ENCODE measurements around the gene MFSD2A.
"Not testable (repeated sequence)": the region's sequence is repeated elsewhere in the genome, so short reads cannot be mapped to it uniquely, and the experiment has no call there.

MFSD2A gene
- long read RNA-seq, donor 1 = 0 reads
- long read RNA-seq, donor 2 = 0 reads
- long read RNA-seq, donor 3, partial matches to known transcripts = 0 of 1 reads
- long read RNA-seq, donor 3, other reads (novel, unspliced or antisense) = 0 of 1 reads
- long read RNA-seq, donor 4 = 0 reads
- long read RNA-seq, donor 5, partial matches to known transcripts = 0 of 1 reads
- long read RNA-seq, donor 5, other reads (novel, unspliced or antisense) = 0 of 1 reads
- long read RNA-seq, donor 6, partial matches to known transcripts = 0 of 1 reads
- long read RNA-seq, donor 6, other reads (novel, unspliced or antisense) = 0 of 1 reads
- long read RNA-seq, donor 7, partial matches to known transcripts = 0 of 1 reads
- long read RNA-seq, donor 7, other reads (novel, unspliced or antisense) = 0 of 1 reads
- long read RNA-seq, donor 8, partial matches to known transcripts = 0 of 1 reads
- long read RNA-seq, donor 8, other reads (novel, unspliced or antisense) = 0 of 1 reads

DNA sequence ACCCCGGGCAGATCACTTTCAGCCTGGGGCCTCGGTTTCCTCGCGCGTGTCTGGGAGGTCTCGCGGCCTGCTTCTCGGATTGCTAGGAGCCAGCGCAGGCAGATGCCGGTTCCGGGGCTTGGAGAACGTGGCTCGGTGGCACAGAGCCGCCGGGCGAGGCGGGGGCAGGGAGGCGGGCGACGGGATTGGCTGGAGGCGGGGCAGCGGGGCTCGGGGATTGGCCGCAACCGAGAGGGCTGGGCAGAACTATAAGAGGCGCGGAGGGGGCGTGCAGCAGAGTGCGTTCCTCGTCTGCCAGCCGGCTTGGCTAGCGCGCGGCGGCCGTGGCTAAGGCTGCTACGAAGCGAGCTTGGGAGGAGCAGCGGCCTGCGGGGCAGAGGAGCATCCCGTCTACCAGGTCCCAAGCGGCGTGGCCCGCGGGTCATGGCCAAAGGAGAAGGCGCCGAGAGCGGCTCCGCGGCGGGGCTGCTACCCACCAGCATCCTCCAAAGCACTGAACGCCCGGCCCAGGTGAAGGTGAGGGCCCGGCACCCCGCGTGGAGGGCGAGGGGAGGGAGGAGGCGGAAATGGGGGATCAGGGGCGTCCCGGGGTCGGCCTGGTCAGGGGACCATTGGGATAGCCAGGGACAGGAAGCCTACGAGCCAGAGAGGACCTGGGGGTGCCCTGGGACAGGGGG is at the start of gene MFSD2A:
TSS of gene MFSD2A (plus strand) at position 276 of the 677 bp plus-strand sequence. CDS start at position 424, 148 bp downstream.
- DNase-seq = peak; percentile 61

DNA sequence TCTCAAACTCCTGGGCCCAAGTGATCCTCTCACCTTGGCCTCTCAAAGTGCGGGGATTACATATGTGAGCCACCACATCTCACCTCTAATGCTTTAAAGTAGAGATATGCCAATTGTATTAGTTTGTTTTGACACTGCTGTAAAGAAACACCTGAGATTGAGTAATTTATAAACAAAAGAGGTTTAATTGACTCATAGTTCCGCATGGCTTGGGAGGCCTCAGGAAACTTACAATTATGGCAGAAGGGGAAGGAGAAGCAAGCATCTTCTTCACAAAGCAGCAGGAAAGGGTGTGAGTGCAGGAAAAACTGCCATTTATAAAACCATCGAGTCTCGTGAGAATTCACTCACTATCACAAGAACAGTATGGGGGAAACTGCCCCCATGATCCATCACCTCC is 49.8 kb upstream of the MFSD2A start:
- DNase-seq = no peak

DNA sequence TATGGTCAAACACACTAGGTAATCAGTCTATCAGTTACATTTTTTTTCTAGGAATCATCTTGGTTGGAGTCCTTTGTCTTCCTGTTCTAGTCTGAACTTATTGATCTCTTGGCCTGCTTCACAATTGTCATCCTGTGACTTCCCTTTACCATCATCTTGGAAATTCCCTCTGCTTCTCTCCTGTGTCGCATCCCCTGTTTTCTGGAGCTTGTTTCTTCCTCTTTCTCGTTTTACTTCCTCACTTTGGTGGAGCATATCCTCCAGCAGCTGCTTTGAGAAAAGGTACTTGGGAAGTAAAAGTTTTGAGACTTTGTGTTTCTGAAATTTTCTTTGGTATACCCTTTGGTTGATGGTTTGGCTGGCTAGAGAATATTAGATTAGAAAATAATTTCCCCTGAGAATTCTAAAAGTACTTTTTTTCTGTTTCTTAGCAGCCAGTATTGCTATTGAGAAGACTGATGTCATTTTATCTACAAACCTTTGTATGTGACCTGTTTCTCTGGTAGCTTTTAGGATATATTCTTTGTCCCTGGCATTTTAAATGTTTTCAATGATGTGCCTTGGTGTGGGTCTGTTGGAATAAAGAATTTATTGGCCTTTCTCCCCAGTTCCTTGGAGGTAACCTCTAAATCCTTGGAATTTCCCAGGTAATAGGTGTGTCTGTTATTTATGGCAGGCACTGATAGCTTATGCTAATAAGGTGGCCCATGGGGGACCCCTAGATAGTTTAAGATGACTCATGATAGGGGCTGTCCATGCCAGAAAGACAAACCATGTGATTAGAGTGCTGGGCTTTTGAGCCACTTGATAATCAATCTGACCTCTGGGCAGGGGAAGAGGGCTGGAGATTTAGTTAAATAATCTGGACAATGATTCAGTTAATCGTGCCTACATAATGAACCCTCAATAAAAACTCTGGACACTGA is 47.2 kb upstream of the MFSD2A start:
- DNase-seq = no peak

DNA sequence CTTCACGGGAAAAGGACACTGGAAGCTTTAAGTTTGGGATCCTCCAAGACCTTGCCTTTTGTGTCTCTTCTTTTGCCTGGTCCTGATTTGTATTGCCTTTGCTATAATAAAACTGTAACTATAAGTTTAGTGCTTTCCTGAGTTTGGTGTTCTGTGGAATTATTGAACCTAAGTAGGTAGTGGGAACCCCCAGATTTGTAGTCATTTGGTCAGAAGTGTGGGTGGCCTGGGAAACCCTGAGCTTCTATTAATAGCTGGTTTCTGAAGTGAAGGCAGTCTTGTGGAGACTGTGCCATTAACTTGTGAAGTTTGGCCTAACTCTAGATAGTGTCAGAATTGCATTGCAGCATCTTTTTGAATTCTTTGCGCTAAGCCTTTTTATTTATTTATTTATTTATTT is 46.4 kb upstream of the MFSD2A start:
- DNase-seq = no peak

DNA sequence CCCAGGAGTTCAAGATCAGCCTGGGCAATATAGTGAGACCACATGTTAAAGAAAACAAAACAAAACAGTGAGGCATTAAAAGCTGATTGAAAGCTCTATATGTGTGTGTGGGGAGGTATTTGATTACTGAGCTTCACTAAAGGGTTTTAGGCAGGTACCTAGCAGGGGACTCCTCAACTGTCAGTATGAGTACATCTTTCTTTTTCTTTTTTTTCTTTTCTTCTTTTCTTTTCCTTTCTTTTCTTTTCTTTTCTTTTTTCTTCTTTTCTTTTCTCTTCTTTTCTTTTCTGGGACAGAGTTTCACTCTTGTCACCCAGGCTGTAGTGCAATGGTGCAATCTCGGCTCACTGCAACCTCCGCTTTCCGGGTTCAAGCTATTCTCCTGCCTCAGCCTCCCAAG is 44.7 kb upstream of the MFSD2A start:
- DNase-seq = no peak

DNA sequence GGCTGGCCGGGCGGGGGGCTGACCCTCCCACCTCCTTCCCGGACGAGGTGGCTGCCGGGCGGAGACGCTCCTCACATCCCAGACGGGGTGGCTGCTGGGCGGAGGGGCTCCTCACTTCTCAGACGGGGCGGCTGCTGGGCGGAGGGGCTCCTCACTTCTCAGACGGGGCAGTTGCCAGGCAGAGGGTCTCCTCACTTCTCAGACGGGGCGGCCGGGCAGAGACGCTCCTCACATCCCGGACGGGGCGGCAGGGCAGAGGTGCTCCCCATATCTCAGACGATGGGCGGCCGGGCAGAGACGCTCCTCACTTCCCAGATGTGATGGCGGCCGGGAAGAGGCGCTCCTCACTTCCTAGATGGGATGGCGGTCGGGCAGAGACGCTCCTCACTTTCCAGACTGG is 41.8 kb upstream of the MFSD2A start:
- not testable (repeated sequence) for DNase-seq

DNA sequence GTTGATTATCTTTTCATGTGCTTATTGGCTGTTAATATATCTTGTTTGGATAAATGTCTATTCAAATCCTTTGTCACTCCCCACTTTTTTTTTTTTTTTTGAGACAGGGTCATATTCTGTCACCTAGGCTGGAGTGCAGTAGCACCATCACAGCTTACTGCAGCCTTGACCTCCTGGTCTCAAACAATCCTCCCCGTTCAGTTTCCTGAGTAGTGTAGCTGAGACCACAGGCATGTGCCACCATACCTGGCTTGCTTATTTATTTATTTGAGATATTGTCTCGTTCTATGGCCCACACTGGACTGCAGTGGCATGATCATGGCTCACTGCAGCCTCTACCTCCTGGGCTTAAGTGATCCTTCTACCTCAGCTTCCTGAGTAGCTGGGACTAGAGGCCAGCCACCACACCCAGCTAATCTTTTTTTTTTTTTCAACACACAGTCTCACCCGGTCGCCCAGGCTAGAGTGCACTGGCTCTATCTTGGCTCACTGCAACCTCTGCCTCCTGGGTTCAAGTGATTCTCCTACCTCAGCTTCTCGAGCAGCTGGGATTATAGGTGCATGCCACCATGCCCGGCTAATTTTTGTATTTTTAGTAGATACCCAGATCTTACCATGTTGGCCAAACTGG is 39.3 kb upstream of the MFSD2A start:
- no peak for DNase-seq

DNA sequence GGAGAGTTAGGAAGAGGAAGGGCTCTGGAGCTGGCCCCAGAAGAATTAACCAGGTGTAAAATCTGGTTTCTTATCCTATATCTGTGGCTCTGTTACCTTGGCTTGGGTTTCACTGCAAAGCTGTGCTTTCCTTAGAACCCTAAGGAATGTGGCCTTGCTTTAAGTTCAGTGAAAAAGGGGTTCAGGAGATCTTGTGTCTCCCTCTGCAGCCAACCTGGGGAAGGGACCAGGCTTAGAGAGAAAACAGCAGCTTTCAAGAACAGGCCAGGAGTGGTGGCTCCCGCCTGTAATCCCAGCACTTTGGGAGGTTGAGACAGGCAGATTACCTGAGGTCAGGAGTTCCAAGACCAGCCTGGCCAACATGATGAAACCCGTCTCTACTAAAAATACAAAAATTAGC is 37.1 kb upstream of the MFSD2A start:
- DNase-seq = no peak

DNA sequence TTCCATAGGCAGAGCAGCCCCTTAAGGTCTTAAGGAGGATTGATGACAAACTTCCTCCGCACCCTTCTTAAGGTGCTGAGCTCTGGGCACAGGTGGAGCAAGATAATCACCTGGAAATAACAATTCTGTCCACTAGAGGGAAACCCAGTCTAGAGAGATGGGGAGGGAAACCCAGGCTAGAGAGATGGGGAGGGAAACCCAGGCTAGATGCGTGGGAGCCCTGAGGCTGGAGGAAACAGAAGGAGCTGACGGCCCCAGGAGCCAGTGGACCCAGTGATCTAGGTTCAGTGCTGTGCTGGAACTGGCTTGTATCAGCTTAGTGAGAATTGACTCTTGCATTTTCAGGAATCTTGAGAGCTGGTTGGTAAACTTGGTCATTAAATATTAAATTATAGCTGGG is 35.4 kb upstream of the MFSD2A start:
- DNase-seq = peak; percentile 31

DNA sequence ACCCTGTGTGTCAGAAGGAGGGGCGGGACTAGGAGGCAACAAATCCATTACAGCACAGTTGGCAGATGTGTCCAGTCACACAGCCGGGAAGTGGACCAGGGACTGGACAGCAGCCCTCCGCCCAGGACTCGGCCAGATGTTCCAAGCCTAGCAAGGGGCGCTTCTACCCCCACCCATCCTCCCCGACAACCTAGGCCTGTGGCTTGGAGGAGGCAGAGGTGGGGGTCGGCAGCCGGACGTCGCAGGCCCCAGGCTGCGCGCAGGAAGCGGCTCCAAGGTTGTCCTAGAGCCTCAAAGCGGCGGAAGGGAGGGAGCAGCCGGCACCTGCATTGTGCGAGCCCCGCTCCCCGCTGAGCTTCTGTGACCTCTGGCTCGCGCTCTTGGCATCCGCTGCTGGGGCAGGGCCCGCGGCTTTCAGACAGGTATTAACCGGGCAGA is 32.7 kb upstream of the MFSD2A start:
- DNase-seq = peak; percentile 28

DNA sequence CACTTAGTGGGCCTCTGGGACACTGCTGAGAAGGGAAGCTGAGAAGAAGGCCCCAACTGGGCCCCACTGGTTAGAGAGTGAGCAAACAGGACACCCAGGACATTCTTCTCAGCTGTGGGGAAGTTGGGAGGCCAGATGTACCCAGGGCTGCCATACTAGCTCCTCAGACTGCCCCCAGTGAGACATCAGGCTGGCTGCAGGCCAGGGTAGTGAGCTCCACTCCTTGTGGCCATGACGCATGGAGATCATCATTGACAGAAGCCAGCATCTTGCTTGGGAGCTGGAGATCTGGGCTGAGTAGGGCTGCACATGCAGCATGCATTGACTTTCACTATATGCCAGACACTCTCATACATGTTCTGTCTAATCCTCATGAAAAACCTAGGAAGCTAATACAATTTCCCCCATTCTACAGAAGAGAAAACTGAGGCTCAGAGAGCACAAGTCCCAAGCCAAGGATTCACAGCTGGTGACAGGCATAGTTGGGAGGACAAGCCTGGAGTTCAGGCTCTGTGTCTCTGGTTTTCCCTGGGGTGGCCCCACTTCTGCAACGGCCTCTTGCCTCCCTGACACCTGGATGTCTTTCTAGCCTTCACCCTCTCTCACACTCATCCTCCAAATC is 29.1 kb upstream of the MFSD2A start:
- DNase-seq = peak; percentile 12

DNA sequence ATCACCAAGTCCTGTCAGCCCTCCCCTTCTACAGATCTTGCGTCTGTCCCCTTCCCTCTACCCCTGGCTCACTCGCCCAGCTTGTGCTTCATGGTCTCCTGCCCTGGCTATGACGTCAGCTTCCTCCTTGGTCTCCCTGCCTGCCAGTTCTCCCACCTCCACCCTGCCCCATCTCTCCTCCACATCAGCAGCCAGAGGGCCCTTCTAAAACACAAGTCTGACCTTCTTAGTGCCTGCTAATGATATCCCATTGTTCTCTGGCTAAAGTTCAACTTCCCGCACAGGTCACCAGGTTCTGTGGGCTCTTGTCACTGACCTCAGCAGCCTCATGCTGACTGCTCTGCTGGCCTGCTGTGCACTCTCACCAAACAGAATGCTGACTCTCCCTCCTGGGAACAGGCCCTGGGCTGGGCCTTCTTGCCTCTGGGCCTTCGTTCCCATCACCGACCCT is 28.6 kb upstream of the MFSD2A start:
- DNase-seq = peak; percentile 51

DNA sequence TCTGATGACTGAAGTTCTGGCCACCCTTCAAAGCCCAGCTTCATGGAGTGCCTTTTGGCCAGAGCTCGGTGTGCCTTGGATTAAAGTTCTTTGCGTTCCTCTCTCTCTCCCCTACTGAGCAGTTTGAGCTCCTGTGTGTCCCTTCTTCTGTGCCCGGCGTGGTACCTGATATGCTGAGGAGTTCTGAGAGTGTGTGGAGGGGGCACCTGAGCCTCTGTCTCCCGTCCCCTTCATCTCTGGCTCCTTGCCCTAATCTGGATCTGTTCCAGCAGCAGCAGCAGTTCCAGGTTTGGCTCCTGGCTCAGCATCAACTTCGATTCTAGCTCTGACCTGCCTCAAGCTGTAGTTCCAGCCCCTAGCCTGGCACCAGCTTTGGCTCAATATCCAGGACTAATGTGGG is 28.1 kb upstream of the MFSD2A start:
- no peak for DNase-seq

DNA sequence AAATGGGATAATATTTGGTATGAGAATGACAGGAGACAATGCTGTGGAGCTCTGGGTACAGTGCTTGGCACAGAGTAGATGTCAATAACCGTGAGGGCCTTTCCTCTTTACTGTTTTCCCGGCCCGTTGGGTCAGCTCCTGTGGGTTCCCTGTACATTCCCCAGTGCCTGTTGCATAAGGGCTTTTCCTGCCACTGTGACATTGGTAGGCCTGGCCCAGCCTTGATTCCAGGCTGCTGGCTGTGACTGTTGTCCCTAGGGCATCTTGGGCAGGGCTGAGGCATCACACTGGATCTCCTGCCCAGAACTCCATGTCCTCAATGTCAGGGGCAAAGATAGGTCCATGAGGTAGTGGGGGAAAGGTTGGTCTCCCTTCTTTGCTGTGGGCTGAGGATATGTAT is 27.4 kb upstream of the MFSD2A start:
- no peak for DNase-seq

DNA sequence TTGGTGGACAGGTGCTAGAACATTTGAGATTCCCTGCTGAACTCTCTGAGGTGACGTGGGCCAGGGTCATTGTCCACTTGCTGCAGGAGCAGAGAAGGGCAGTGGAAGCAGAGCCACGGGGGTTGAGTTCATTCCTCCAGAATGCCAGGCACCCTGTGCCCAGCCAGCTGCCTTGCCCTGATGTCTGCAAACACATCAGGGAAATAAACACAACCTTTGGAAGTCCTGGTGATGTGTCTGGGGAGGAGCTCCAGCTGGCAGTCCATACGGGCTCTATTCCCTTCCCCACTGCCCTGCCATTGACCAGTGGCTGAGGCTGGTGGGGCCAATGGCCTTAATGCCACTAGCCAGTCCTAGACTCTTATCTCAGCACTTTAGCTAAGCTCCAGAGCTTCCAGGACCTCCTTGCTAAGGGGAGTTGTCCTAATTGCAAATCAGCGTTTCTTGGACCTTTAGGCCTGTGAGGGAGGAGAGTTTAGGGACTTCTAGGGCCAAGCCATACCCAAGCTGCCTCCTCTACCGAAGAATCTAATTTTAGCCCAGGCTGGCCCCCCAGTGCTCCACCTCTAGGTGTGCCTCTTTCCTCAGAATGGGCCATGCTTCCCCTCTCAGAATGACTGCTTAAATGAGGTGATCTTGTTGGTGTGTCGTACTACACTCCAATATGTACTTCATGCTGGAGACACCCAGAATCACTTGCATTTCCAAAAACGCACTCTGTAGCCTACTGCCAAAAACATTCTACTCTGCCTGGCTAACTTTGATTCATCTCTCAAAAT is 25.9 kb upstream of the MFSD2A start:
- DNase-seq = no peak

DNA sequence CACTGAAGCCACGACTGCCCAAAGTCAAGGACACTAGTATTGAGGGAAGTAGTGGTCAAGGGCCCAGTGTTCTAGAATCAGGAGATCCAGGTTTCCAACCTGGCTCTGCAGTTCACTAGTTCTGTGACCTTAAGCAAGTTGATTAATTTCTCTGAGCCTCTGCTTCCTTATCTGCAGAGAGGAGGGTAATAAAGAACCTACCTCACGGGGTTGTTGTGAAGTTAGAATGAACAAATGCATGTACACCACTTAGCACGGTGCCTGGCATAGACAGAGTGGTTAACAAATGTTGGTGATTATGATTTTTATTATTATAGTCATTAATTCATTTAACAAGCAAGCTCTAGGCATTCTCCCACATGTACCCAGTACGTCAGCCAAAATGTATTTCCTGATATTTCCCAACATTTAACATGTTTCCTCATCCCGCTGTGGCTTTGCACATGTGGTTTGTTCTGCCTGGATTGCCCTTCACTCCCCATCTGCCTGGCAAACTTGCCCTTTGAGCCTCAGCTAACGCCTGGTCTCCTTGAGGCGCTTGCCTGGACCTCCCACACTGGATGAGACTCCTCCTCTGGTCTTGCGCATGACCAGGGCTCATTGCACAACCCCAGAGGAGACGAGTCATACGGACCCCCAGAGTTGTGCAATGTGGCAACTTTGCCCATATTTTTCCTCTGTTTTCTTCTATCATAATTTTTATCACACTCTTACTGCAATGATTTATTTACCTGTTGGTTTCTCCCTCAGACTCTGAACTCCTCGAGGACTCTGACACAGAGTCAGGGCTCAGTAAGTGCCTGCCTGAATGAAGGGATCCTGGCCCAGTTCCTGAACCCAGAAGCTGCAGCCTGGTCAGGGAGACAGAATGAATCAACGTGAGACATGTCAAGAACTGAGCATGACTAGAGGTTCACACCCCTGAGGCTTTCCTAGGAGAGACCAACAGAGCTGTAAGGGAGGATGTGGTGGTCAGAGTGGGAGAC is 20.7 kb upstream of the MFSD2A start:
- DNase-seq = peak; percentile 23

DNA sequence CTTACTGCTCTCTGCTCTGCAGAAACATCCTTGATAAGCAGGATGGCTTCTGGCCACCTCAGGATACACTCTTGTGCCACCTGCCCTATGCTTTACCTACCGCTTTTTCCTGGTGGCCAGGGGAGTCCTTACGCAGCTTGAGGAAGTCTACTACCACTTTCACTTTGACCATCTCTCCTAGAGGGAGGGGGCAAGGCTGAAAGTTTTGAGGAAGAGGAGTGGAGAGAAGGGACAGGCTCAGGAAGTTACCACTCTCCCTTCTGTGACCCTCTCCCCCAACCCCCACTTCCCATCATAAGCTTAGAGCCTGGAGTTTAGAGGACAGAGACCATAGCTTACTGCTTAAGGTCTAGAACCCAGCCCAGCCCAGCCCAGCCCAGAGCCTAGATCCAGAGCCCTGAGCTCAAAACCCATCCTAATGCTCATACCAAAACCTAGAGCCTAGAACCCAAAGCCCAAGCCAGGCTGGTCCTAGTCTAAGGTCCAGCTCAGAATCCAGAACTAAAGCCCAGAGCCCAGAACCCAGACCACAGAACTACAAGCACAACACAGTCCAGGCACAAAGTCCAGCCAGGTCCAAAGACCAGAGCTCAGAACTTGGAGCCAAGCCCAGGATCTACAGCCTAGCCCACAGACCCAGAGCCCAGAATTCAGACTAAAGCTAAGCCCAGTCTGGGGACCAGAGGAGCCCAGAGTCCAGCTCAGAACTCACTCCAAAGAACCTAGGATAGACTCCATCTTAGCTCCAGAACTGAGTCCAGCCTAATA is 18.0 kb upstream of the MFSD2A start:
- no peak for DNase-seq

DNA sequence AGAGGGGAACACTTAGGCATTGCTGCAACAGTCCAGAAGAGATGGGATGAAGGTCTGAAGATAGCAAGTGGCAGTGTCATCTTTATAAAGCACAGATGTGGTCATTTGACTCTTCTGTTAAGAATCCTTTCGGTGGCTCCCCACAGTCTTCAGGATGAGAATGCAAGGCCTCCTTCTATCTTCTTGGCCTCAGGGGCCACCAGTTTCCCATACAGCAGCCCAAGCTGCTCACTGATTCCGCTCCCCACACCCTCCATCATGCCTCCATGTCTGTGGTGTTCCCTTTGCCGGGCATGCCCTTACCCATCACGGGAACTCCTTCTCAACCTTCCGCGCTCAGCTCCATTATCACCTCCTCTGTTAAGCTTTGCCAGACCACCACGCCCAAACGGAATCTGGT is 16.1 kb upstream of the MFSD2A start:
- DNase-seq = no peak

DNA sequence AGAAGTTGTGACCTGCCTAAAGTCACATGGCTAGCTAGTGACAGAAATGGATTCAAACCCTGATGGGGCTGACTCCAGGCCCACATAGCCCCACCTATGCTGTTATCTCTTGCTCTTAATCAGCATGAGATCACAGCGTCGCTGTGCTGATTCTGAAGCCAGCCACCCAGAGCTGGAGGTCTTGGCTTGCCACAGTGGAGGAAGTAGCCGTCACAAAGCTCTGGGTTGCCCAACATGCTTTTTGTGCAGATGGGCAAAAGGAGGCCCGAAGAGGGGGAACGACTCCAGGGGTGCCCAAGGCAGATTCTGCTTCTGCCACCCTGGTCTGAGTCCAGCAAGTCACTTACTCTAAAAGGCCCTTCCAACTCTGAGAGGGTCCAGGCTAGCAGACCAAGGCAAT is 14.7 kb upstream of the MFSD2A start:
- no peak for DNase-seq

Data from right kidney (tissue), 9 donors.